SU-DHL-6 (cell line): ENCODE data around the gene PRKN.

Experiments used
- H2AFZ ChIP-seq: fragments of 200-600 bp; sonication (generic); 2 replicates; pipeline ENCODE4 v1.6.1; 2014; ENCODE audit warnings: low read depth, mild to moderate bottlenecking, moderate library complexity, mixed read lengths, antibody characterized with exemption, low read length; ENCODE audit not compliant: severe bottlenecking
- H3F3A ChIP-seq: fragments of 200-600 bp; shearing (Covaris generic); 2 replicates; pipeline ENCODE4 v1.6.0; 2016; ENCODE audit warnings: antibody characterized with exemption, mild to moderate bottlenecking; ENCODE audit not compliant: insufficient read depth
- H3K27ac ChIP-seq: fragments of 200-600 bp; sonication (generic); 2 replicates; pipeline ENCODE4 v1.5.1; 2016; ENCODE audit warnings: low read depth, mild to moderate bottlenecking, low read length, moderate library complexity, mixed read lengths
- H3K27me3 ChIP-seq: fragments of 200-600 bp; sonication (generic), shearing (Covaris generic); 2 replicates; pipeline ENCODE4 v1.6.0; 2014; ENCODE audit warnings: mild to moderate bottlenecking, low read length
- H3K36me3 ChIP-seq: fragments of 200-600 bp; sonication (generic); 2 replicates; pipeline ENCODE4 v1.6.1; 2014; ENCODE audit warnings: mild to moderate bottlenecking, low read length, mixed read lengths
- H3K4me2 ChIP-seq: fragments of 300-600, 200-600 bp; shearing (Covaris generic), sonication (generic); 2 replicates; pipeline ENCODE4 v1.6.0; 2014; ENCODE audit warnings: low read length, low read depth, mild to moderate bottlenecking; ENCODE audit not compliant: poor library complexity, severe bottlenecking
- H3K4me3 ChIP-seq: fragments of 200-600 bp; sonication (generic); 2 replicates; pipeline ENCODE4 v1.5.1; 2014; ENCODE audit warnings: antibody characterized with exemption, low read length, mild to moderate bottlenecking, mixed read lengths; ENCODE audit not compliant: insufficient read depth, poor library complexity, severe bottlenecking
- H3K79me2 ChIP-seq: fragments of 200-600 bp; sonication (generic); 2 replicates; pipeline ENCODE4 v1.6.1; 2014; ENCODE audit warnings: mild to moderate bottlenecking, low read length, moderate library complexity; ENCODE audit not compliant: insufficient read depth
- H3K9ac ChIP-seq: fragments of 200-600 bp; sonication (generic); 2 replicates; pipeline ENCODE4 v1.7.0; 2014; ENCODE audit warnings: mild to moderate bottlenecking, low read length
- H3K9me2 ChIP-seq: fragments of 200-600 bp; sonication (generic); replicated peaks from 2 replicates; pipeline ENCODE4 v1.6.1; 2014; ENCODE audit warnings: low read length; ENCODE audit not compliant: insufficient read depth
- H3K9me3 ChIP-seq: fragments of 200-600 bp; sonication (generic); 2 replicates; pipeline ENCODE4 v1.6.1; 2014; ENCODE audit warnings: low read length, mixed read lengths; ENCODE audit not compliant: insufficient read depth
- H4K20me1 ChIP-seq: fragments of 200-600 bp; sonication (generic); 2 replicates; pipeline ENCODE4 v1.6.1; 2014; ENCODE audit warnings: low read depth, mild to moderate bottlenecking, antibody characterized with exemption, low read length, moderate library complexity, mixed read lengths
- EZH2phosphoT487 ChIP-seq: fragments of 200-600 bp; sonication (generic), shearing (Covaris generic); conservative IDR thresholded peaks from 2 replicates; pipeline ENCODE4 v1.6.1; 2018; ENCODE audit warnings: mild to moderate bottlenecking, antibody characterized with exemption, low read length, moderate library complexity, mixed read lengths
- TF ChIP-seq, protein P1 (sequence below): fragments of 200-600 bp; sonication (generic); IDR thresholded peaks from one replicate; pipeline ENCODE4 v1.5.1; 2017; ENCODE audit warnings: antibody characterized with exemption, mild to moderate bottlenecking, low read length, moderate library complexity; ENCODE audit not compliant: insufficient read depth, poor library complexity, severe bottlenecking

Gene PRKN

DNA sequence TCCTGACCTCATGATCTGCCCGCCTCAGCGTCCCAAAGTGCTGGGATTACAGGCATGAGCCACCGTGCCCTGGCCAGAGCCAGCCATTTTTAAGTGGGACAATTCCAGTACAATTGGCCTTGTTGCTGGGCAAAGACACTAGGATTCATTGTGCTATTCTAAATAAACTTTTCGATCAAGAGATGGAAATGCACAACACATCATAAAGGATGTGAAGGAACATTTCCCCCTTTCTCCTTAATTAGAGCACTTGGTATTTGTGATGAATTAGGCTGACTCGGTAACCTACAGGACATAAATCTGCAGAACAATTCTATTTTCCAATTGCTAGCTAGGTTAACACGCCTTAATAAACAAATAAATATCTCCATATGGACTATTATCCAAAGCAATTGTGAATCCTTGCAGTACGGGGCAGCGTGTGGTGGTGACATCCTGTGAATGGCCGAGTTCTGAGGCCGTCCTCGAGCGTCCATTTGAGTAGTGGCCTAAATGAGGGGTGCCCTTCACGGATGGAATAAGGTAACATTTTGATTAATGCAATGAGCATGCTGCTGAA lies 1047.5 kb downstream of the PRKN start:
- Histone ChIP-seq H3K27me3 (no peaks in the 10 kb centered on the region), H2AFZ (no peak overlapping the region), H3K79me2 (no peaks in the 10 kb centered on the region), H3K9me3 (no peaks in the 10 kb centered on the region), H3K36me3 (no peaks in the 10 kb centered on the region), H3K4me2 (no peak overlapping the region), H3K9me2 (no peaks in the 10 kb centered on the region), H3K27ac (no peak overlapping the region), H3K4me3 (no peak overlapping the region), H3F3A (no peaks in the 10 kb centered on the region), H3K9ac (no peak overlapping the region), H4K20me1 (no peaks in the 10 kb centered on the region)
- TF ChIP-seq EZH2phosphoT487 = no peak
- TF ChIP-seq, protein P1, sequence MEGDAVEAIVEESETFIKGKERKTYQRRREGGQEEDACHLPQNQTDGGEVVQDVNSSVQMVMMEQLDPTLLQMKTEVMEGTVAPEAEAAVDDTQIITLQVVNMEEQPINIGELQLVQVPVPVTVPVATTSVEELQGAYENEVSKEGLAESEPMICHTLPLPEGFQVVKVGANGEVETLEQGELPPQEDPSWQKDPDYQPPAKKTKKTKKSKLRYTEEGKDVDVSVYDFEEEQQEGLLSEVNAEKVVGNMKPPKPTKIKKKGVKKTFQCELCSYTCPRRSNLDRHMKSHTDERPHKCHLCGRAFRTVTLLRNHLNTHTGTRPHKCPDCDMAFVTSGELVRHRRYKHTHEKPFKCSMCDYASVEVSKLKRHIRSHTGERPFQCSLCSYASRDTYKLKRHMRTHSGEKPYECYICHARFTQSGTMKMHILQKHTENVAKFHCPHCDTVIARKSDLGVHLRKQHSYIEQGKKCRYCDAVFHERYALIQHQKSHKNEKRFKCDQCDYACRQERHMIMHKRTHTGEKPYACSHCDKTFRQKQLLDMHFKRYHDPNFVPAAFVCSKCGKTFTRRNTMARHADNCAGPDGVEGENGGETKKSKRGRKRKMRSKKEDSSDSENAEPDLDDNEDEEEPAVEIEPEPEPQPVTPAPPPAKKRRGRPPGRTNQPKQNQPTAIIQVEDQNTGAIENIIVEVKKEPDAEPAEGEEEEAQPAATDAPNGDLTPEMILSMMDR = no peak

DNA sequence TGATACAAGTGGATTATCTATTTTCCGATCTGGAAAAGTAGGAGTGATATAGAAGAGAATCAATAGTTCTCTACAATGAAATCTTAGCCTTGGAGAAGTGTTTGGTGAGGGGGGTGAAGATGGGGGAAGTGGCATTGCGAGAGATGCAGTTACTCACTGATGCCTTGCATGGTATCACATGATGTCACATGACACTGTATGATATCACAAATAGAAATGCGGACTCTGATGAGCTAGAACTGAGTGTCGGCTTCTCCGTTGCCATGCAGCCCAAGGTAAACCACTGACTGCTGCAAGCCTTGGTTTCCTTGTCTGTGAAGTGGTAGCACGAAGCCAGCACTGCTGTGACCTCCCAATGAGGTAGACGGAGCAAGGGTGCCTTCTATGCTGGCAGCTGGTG lies 1050.4 kb downstream of the PRKN start:
- TF ChIP-seq, protein P1 = no peak
- TF ChIP-seq EZH2phosphoT487 = no peak
- H3F3A ChIP-seq = no peaks in the 10 kb centered on the region
- H3K9me2 ChIP-seq = no peaks in the 10 kb centered on the region
- no peaks in the 10 kb centered on the region for H3K9me3 ChIP-seq
- no peak overlapping the region for H3K4me3 ChIP-seq
- no peak overlapping the region for H3K27ac ChIP-seq
- H3K27me3 ChIP-seq = no peaks in the 10 kb centered on the region
- no peak overlapping the region for H3K9ac ChIP-seq
- no peaks in the 10 kb centered on the region for H3K79me2 ChIP-seq
- no peaks in the 10 kb centered on the region for H3K36me3 ChIP-seq
- no peak overlapping the region for H2AFZ ChIP-seq
- H3K4me2 ChIP-seq = no peak overlapping the region
- no peaks in the 10 kb centered on the region for H4K20me1 ChIP-seq

DNA sequence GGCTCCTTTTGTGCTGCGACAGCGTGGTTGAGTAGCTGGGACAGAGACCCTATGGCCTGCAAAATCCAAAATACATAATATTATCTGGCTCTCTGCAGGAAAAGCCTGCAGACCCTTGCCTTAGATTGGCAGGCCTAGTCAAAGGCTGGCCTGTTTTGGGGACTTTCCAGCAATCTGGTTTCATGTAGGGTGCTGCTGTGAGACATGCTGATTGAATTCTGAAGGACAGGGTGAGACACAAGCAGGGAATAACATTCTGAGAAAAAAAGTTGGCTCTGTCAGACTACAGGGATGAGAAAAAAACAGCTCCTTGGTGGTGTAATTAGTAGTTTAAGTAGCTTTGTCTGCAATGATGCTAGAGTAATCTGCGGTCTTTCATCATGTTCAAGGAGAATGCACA lies 1051.0 kb downstream of the PRKN start:
- Histone ChIP-seq H3K4me3 (no peak overlapping the region), H3K9me3 (no peaks in the 10 kb centered on the region), H4K20me1 (no peaks in the 10 kb centered on the region), H3K9me2 (no peaks in the 10 kb centered on the region), H3K36me3 (no peaks in the 10 kb centered on the region), H3K9ac (no peak overlapping the region), H3F3A (no peaks in the 10 kb centered on the region), H2AFZ (no peak overlapping the region), H3K4me2 (no peak overlapping the region), H3K27me3 (no peaks in the 10 kb centered on the region), H3K79me2 (no peaks in the 10 kb centered on the region), H3K27ac (no peak overlapping the region)
- TF ChIP-seq, protein P1 = no peak
- TF ChIP-seq EZH2phosphoT487 = no peak
